ENCODE results near the gene LIN7B. TPM values are rescaled to one million over a fixed set of nuclear protein-coding genes. Genes with fewer than 3 reads are reported as not detected.

LIN7B gene
- total and polyA plus RNA-seq, 9 of the 15 experiments (the other 6 are each of a cell fraction or from before 2014, with no cell fraction given): 0.89 to 15.7 (median 4.0) TPM

- TF ChIP-seq BRCA1 (IDR thresholded peaks at IDR 0.05) (no peak), BRCA1 (CRISPR knock-in tag; IDR thresholded peaks at IDR 0.05) (no peak), EHMT2 (IDR thresholded peaks at IDR 0.05) (peak; percentile 65; the same call in 1 of the 2 replicates), CCNT2 (IDR thresholded peaks at IDR 0.05; ENCODE audit: borderline replicate concordance, extremely low read depth, insufficient read length, low read depth, low read length) (peak; percentile 40), NFE2 (IDR thresholded peaks at IDR 0.05; ENCODE audit: low read depth) (0 out of 2 replicates have a peak, but pooled peaks have one; percentile 1), NKRF (IDR thresholded peaks at IDR 0.05; ENCODE audit: borderline replicate concordance) (peak; percentile 81), XRCC5 (IDR thresholded peaks at IDR 0.05; ENCODE audit: low read depth, low read length) (0 out of 2 replicates have a peak, but pooled peaks have one; percentile 29), MEIS2 (IDR thresholded peaks at IDR 0.05; ENCODE audit: partially characterized antibody) (no peak), EP400 (IDR thresholded peaks at IDR 0.05) (peak; percentile 79), ADNP (tag; IDR thresholded peaks at IDR 0.05) (peak; percentile 97), FOXK1 (CRISPR knock-in tag; IDR thresholded peaks at IDR 0.05; ENCODE audit: borderline replicate concordance) (no peak), NFATC3 (IDR thresholded peaks at IDR 0.05) (no peak), RNF2 (IDR thresholded peaks at IDR 0.05) (0 out of 2 replicates have a peak, but pooled peaks have one; percentile 40), JUN (IDR thresholded peaks at IDR 0.05; ENCODE audit: borderline replicate concordance, low read depth, low read length) (peak; percentile 74; the same call in 1 of the 2 replicates), JUN (CRISPR knock-in tag; IDR thresholded peaks at IDR 0.05; ENCODE audit: borderline replicate concordance) (0 out of 2 replicates have a peak, but pooled peaks have one; percentile 14), UBTF (IDR thresholded peaks at IDR 0.05; ENCODE audit: borderline replicate concordance in 1 of 2, low read depth in 2 of 2, low read length in 2 of 2) (peak in 1 of 2 experiments; percentile 22; a peak in 1 of 4 replicates), ZBTB8A (IDR thresholded peaks at IDR 0.05; ENCODE audit: partially characterized antibody) (no peak), ARHGAP35 (IDR thresholded peaks at IDR 0.05; ENCODE audit: partially characterized antibody) (no peak), MAZ (CRISPR knock-in tag; conservative IDR thresholded peaks at IDR 0.05 in 1 of 2, IDR thresholded peaks at IDR 0.05 in 1 of 2) (peak; percentile 26 to 54; a peak in 2 of 4 replicates), L3MBTL2 (IDR thresholded peaks at IDR 0.05) (peak; percentile 98), CREB1 (IDR thresholded peaks at IDR 0.05) (peak; percentile 25; the same call in 1 of the 2 replicates), CREB1 (CRISPR knock-in tag; IDR thresholded peaks at IDR 0.05) (peak; percentile 46; the same call in 1 of the 2 replicates), USF1 (CRISPR knock-in tag; IDR thresholded peaks at IDR 0.05) (peak; percentile 95)
These were observed 37.3 kb downstream of the LIN7B start (continued) for GRCh38 chr19:49151267-49152118.
